ENCODE data around the gene NRXN2. TPM values are rescaled to one million over a fixed set of nuclear protein-coding genes. Genes with fewer than 3 reads are reported as not detected.

NRXN2 gene
- total and polyA plus RNA-seq, 2 of the 13 experiments (the other 11 are each of a cell fraction or from before 2014, with no cell fraction given): not detected

DNA sequence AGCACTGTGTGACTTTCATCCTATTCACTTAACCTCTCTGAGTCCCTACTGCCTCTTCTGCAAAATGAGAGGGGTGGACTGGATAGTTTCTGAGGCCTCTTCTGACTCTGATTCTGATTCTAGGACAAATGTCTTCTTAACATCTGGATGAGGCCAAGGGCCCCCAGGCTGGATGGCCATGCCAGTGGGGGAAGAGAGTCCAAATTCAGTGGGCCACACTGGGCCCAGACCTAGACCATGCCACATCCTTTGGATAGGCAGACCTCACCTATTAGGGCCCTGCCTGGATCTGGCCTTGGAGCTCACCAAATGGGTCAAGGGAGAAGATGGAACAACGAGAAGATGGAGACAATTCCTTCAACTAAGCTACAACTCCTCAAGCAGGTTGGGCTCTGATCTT is 24.6 kb downstream of the NRXN2 start:
- ATAC-seq (no peak), DNase-seq (ENCODE audit: low spot score) (no peak), FAIRE-seq (no peak)
- no peaks in the 10 kb centered on the region for H3K79me2 ChIP-seq (ENCODE audit: insufficient read depth, low read length)
- no peaks in the 10 kb centered on the region for H3K9me3 ChIP-seq (ENCODE audit: low read length)
- no TSS peak for BruUV-seq (replicated peaks)
- H3K9ac ChIP-seq (ENCODE audit: insufficient read depth, low read depth, low read length): no peak overlapping the region
- ChIA-PET CTCF (ENCODE audit: low intra/inter-chr PET ratio, low total read pairs) (no interaction called here), POLR2A (no interaction called here)
- 0% methylated on average over 1 of the region's 1 CpG for WGBS (ENCODE audit: low lambda C conversion rate)
- H4K20me1 ChIP-seq (ENCODE audit: insufficient read depth, low read length): no peaks in the 10 kb centered on the region
- no peaks in the 10 kb centered on the region for H3K36me3 ChIP-seq (replicated peaks in 1 of 2; ENCODE audit: control insufficient read depth in 1 of 2, insufficient read depth in 2 of 2, low read length in 2 of 2)
- H3K4me2 ChIP-seq (ENCODE audit: low read depth, low read length): no peak overlapping the region
- intact Hi-C loops (cut with micrococcal nuclease; ENCODE audit: unreplicated experiment) (no loop called here), in situ Hi-C loops (cut with HindIII; ENCODE audit: extremely low pct_ligation_motif_present, low pct_unique_long_range_greater_than_20kb) (no loop called here)
- no peak overlapping the region for H2AFZ ChIP-seq (ENCODE audit: low read length)
- H3K27ac ChIP-seq (ENCODE audit: extremely low read length, insufficient read depth, low read length): no peak overlapping the region
- peaks cover 6 to 69% of the 10 kb centered on the region in 2 experiments for H3K27me3 ChIP-seq (ENCODE audit: control insufficient read depth in 1 of 2, insufficient read depth in 2 of 2, low read length in 2 of 2)
- H3K4me1 ChIP-seq (ENCODE audit: insufficient read depth, low read length): no peaks in the 10 kb centered on the region
- no peak overlapping the region for H3K4me3 ChIP-seq (replicated peaks in 1 of 3; ENCODE audit: insufficient read depth in 1 of 3, low read depth in 2 of 3, low read length in 3 of 3)
- TF ChIP-seq TEAD3 (CRISPR knock-in tag; optimal IDR thresholded peaks at IDR 0.05; ENCODE audit: borderline replicate concordance) (no peak), ZNF333 (CRISPR knock-in tag; IDR thresholded peaks at IDR 0.05; ENCODE audit: borderline replicate concordance) (no peak), ZNF841 (CRISPR knock-in tag; IDR thresholded peaks at IDR 0.05; ENCODE audit: borderline replicate concordance) (no peak), ATM (IDR thresholded peaks at IDR 0.05; ENCODE audit: borderline replicate concordance) (no peak), SP4 (CRISPR knock-in tag; IDR thresholded peaks at IDR 0.05) (no peak), ZNF878 (CRISPR knock-in tag; IDR thresholded peaks at IDR 0.05) (no peak), SETDB1 (CRISPR knock-in tag; IDR thresholded peaks at IDR 0.05; ENCODE audit: borderline replicate concordance) (no peak), SMARCE1 (IDR thresholded peaks at IDR 0.05; ENCODE audit: borderline replicate concordance) (no peak), ZNF678 (CRISPR knock-in tag; IDR thresholded peaks at IDR 0.05) (no peak), NKX3-1 (CRISPR knock-in tag; IDR thresholded peaks at IDR 0.05) (no peak), ESRRA (CRISPR knock-in tag; IDR thresholded peaks at IDR 0.05; ENCODE audit: low read depth) (no peak)
- TF ChIP-seq, protein P1, sequence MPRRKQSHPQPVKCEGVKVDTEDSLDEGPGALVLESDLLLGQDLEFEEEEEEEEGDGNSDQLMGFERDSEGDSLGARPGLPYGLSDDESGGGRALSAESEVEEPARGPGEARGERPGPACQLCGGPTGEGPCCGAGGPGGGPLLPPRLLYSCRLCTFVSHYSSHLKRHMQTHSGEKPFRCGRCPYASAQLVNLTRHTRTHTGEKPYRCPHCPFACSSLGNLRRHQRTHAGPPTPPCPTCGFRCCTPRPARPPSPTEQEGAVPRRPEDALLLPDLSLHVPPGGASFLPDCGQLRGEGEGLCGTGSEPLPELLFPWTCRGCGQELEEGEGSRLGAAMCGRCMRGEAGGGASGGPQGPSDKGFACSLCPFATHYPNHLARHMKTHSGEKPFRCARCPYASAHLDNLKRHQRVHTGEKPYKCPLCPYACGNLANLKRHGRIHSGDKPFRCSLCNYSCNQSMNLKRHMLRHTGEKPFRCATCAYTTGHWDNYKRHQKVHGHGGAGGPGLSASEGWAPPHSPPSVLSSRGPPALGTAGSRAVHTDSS (CRISPR knock-in tag; conservative IDR thresholded peaks at IDR 0.05): no peak
- TF ChIP-seq, protein P2, sequence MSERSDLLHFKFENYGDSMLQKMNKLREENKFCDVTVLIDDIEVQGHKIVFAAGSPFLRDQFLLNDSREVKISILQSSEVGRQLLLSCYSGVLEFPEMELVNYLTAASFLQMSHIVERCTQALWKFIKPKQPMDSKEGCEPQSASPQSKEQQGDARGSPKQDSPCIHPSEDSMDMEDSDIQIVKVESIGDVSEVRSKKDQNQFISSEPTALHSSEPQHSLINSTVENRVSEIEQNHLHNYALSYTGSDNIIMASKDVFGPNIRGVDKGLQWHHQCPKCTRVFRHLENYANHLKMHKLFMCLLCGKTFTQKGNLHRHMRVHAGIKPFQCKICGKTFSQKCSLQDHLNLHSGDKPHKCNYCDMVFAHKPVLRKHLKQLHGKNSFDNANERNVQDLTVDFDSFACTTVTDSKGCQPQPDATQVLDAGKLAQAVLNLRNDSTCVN (CRISPR knock-in tag; IDR thresholded peaks at IDR 0.05; ENCODE audit: borderline replicate concordance): no peak
- TF ChIP-seq, protein P3, sequence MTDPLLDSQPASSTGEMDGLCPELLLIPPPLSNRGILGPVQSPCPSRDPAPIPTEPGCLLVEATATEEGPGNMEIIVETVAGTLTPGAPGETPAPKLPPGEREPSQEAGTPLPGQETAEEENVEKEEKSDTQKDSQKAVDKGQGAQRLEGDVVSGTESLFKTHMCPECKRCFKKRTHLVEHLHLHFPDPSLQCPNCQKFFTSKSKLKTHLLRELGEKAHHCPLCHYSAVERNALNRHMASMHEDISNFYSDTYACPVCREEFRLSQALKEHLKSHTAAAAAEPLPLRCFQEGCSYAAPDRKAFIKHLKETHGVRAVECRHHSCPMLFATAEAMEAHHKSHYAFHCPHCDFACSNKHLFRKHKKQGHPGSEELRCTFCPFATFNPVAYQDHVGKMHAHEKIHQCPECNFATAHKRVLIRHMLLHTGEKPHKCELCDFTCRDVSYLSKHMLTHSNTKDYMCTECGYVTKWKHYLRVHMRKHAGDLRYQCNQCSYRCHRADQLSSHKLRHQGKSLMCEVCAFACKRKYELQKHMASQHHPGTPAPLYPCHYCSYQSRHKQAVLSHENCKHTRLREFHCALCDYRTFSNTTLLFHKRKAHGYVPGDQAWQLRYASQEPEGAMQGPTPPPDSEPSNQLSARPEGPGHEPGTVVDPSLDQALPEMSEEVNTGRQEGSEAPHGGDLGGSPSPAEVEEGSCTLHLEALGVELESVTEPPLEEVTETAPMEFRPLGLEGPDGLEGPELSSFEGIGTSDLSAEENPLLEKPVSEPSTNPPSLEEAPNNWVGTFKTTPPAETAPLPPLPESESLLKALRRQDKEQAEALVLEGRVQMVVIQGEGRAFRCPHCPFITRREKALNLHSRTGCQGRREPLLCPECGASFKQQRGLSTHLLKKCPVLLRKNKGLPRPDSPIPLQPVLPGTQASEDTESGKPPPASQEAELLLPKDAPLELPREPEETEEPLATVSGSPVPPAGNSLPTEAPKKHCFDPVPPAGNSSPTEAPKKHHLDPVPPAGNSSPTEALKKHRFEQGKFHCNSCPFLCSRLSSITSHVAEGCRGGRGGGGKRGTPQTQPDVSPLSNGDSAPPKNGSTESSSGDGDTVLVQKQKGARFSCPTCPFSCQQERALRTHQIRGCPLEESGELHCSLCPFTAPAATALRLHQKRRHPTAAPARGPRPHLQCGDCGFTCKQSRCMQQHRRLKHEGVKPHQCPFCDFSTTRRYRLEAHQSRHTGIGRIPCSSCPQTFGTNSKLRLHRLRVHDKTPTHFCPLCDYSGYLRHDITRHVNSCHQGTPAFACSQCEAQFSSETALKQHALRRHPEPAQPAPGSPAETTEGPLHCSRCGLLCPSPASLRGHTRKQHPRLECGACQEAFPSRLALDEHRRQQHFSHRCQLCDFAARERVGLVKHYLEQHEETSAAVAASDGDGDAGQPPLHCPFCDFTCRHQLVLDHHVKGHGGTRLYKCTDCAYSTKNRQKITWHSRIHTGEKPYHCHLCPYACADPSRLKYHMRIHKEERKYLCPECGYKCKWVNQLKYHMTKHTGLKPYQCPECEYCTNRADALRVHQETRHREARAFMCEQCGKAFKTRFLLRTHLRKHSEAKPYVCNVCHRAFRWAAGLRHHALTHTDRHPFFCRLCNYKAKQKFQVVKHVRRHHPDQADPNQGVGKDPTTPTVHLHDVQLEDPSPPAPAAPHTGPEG (CRISPR knock-in tag; IDR thresholded peaks at IDR 0.05): no peak
- TF ChIP-seq, protein P4, sequence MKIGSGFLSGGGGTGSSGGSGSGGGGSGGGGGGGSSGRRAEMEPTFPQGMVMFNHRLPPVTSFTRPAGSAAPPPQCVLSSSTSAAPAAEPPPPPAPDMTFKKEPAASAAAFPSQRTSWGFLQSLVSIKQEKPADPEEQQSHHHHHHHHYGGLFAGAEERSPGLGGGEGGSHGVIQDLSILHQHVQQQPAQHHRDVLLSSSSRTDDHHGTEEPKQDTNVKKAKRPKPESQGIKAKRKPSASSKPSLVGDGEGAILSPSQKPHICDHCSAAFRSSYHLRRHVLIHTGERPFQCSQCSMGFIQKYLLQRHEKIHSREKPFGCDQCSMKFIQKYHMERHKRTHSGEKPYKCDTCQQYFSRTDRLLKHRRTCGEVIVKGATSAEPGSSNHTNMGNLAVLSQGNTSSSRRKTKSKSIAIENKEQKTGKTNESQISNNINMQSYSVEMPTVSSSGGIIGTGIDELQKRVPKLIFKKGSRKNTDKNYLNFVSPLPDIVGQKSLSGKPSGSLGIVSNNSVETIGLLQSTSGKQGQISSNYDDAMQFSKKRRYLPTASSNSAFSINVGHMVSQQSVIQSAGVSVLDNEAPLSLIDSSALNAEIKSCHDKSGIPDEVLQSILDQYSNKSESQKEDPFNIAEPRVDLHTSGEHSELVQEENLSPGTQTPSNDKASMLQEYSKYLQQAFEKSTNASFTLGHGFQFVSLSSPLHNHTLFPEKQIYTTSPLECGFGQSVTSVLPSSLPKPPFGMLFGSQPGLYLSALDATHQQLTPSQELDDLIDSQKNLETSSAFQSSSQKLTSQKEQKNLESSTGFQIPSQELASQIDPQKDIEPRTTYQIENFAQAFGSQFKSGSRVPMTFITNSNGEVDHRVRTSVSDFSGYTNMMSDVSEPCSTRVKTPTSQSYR (CRISPR knock-in tag; IDR thresholded peaks at IDR 0.05; ENCODE audit: borderline replicate concordance): no peak
